HepG2 (cell line): ENCODE measurements around the gene PRIM2. TPM values are rescaled to one million over a fixed set of nuclear protein-coding genes. Genes with fewer than 3 reads are reported as not detected.
"Not testable (repeated sequence)": the region's sequence is repeated elsewhere in the genome, so short reads cannot be mapped to it uniquely, and the experiment has no call there.

Experiments used
- ATAC-seq: fragments of 200-7000 bp; cut with Tn5 transposase; 3 replicates; pipeline ENCODE4 v1.9.1; 2020; ENCODE audit warnings: mild to moderate bottlenecking, moderate library complexity
- BruUV-seq: library from RNA; stranded (reverse); fragments of 400-500 nt; replicated peaks from 2 replicates; lab custom pipeline; 2021; lab: Mats Ljungman, UMichigan
- CTCF ChIA-PET: fragments of 300-600 bp; formaldehyde crosslinking; extraction: SDS; loops from one replicate; lab custom pipeline; 2021; ENCODE audit warnings: low total read pairs, inconsistent platforms, low intra/inter-chr PET ratio; lab: Yijun Ruan, JAX
- POLR2A ChIA-PET: fragments of 350-600 bp; sonication (Branson Sonifier 250); formaldehyde crosslinking; loops from one replicate; lab custom pipeline; 2020; ENCODE audit warnings: antibody characterized with exemption, inconsistent platforms; lab: Yijun Ruan, JAX
- DNase-seq: peaks from one replicate; pipeline ENCODE4 v3.0.0-alpha.2; 2015; ENCODE audit warnings: low spot score
- FAIRE-seq: peaks from 3 replicates; lab custom pipeline; 2011; peaks lifted over from hg19 to GRCh38; lab: Jason Lieb, UNC
- H2AFZ ChIP-seq: one replicate; pipeline ENCODE4 v1.6.1; 2011; ENCODE audit warnings: low read length, inconsistent platforms
- H3K27ac ChIP-seq: fragments of 300-600 bp; 3 replicates; pipeline ENCODE4 v1.8.0; 2011; ENCODE audit warnings: mixed run types, mild to moderate bottlenecking, mixed read lengths, low read length, inconsistent platforms; ENCODE audit not compliant: insufficient read depth; ENCODE audit errors: extremely low read length
- H3K27me3 ChIP-seq, 2 experiments: fragments of 200-600 bp in 1 of 2; 2 replicates in 1 of 2; 3 replicates in 1 of 2; pipeline versions ENCODE4 v1.6.0 to v1.8.0; 2011; ENCODE audit warnings: low read length in 2 of 2, mild to moderate bottlenecking in 2 of 2, moderate library complexity in 2 of 2, inconsistent platforms in 1 of 2; ENCODE audit not compliant: insufficient read depth in 2 of 2, control insufficient read depth in 1 of 2
- H3K36me3 ChIP-seq, 2 experiments: fragments of 200-600 bp in 1 of 2; replicated peaks in 1 of 2; 2 replicates in 1 of 2; 3 replicates in 1 of 2; pipeline versions ENCODE4 v1.5.1 to v1.8.0; 2011; ENCODE audit warnings: low read length in 2 of 2, inconsistent platforms in 1 of 2; ENCODE audit not compliant: insufficient read depth in 2 of 2, control insufficient read depth in 1 of 2
- H3K4me1 ChIP-seq: 2 replicates; pipeline ENCODE4 v1.5.1; 2012; ENCODE audit warnings: low read length, inconsistent platforms; ENCODE audit not compliant: insufficient read depth
- H3K4me2 ChIP-seq: 2 replicates; pipeline ENCODE4 v1.6.0; 2011; ENCODE audit warnings: low read depth, low read length, inconsistent platforms
- H3K4me3 ChIP-seq, 3 experiments: fragments of 200-600 bp in 1 of 3; sonication (generic), shearing (Covaris generic) in 1 of 3; replicated peaks in 1 of 3; 2 replicates each; pipeline ENCODE4 v1.5.1; 2011 to 2016; ENCODE audit warnings: low read length in 3 of 3, inconsistent platforms in 2 of 3, low read depth in 2 of 3, mild to moderate bottlenecking in 2 of 3, control low read depth in 1 of 3, mixed read lengths in 1 of 3; ENCODE audit not compliant: insufficient read depth in 1 of 3
- H3K79me2 ChIP-seq: one replicate; pipeline ENCODE4 v1.6.1; 2011; ENCODE audit warnings: low read length, inconsistent platforms; ENCODE audit not compliant: insufficient read depth
- H3K9ac ChIP-seq: 2 replicates; pipeline ENCODE4 v1.6.0; 2011; ENCODE audit warnings: mild to moderate bottlenecking, low read depth, low read length, inconsistent platforms; ENCODE audit not compliant: insufficient read depth
- H3K9me3 ChIP-seq: 2 replicates; pipeline ENCODE4 v1.5.1; 2012; ENCODE audit warnings: mild to moderate bottlenecking, low read length
- H4K20me1 ChIP-seq: 2 replicates; pipeline ENCODE4 v1.6.0; 2011; ENCODE audit warnings: inconsistent platforms, mild to moderate bottlenecking, low read length, moderate library complexity; ENCODE audit not compliant: insufficient read depth
- WGBS: methylation state at CpG from one replicate; pipeline ENCODE4 v1.1.6; 2017; ENCODE audit warnings: low lambda C conversion rate; 5-methylcytosine and 5-hydroxymethylcytosine counted together
- in situ Hi-C: cut with HindIII; loops from 2 replicates; pipeline ENCODE4 v1.10.0; 2017; ENCODE audit warnings: low pct_unique_long_range_greater_than_20kb; ENCODE audit not compliant: extremely low pct_ligation_motif_present
- intact Hi-C: fragments of 100-400 bp; cut with micrococcal nuclease; formaldehyde crosslinking; loops from one replicate; pipeline ENCODE4 v1.10.0; 2022; ENCODE audit not compliant: unreplicated experiment
- polyA plus RNA-seq, 8 experiments: library from polyadenylated mRNA; depleted of rRNA in 3 of 8; stranded (reverse) in 7 of 8; unstranded in 1 of 8; fragments of >200 nt; fragmentation: Illumina TruSeq in 4 of 8; extraction: Trizol in 4 of 8; gene quantifications; 2 replicates each; pipeline versions ENCODE4 v1.2.1 to v1.2.3, GENCODE V29; 2011 to 2016; ENCODE audit warnings: low read depth in 4 of 8, missing spikeins in 1 of 8, mixed read lengths in 1 of 8; ENCODE audit not compliant: insufficient read depth in 1 of 8
- total RNA-seq, 5 experiments: library from RNA; depleted of rRNA; stranded (reverse); fragments of >200 nt; fragmentation: Illumina TruSeq; extraction: Trizol; gene quantifications; 2 replicates each; pipeline ENCODE4 v1.2.3, GENCODE V29; 2016; ENCODE audit warnings: low read depth in 1 of 5

The PRIM2 gene
- total and polyA plus RNA-seq, 2 of the 13 experiments (the other 11 are each of a cell fraction or from before 2014, with no cell fraction given) = 8.0 to 52.7 TPM

DNA sequence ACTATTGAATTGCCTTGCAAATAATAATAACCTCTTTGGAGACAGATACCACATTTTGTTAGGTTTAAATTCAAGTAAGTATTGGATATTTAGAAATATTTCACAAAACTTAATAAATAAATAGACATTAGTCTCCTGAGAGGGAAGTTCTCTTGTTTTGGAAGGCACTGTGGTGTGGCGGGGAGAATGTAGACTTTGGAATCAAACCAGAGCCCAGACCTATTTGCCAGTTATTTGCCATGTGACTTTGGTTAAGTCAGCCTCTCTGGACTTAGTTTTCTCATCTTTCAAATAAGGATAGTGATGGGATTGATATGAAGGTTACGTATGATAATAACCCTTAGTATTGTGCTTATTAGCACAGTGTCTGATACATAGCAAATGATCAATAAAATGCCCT is 240.4 kb downstream of the PRIM2 start:
- POLR2A ChIA-PET, FAIRE-seq, H3K4me1 ChIP-seq, H3K36me3 ChIP-seq, H3K4me2 ChIP-seq, DNase-seq, in situ Hi-C loops, ATAC-seq, BruUV-seq, H3K4me3 ChIP-seq, H3K27ac ChIP-seq, H3K9ac ChIP-seq, CTCF ChIA-PET, H3K27me3 ChIP-seq, H3K9me3 ChIP-seq, H4K20me1 ChIP-seq, intact Hi-C loops, H2AFZ ChIP-seq, H3K79me2 ChIP-seq: not testable (repeated sequence)
- 100% methylated on average over 2 of the region's 2 CpGs for WGBS

DNA sequence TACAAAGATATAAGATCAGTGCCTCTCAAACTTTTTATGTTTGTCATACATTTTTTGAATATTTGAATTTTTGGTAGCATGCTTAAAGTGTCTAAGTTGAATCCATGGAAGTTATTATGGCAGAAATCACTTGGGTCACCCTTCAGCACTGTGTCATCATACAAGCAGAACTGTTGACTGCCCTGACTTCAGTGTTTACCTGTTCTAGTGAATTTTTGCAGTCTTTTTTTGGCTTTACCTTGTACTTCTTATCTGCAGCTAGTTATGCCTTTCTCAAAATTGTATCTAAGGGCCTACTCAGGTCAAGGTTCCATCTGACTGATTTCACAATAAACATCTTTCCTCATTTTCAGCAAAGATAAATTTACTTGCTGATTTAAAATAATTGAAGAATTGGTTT is 241.7 kb downstream of the PRIM2 start:
- in situ Hi-C loops, BruUV-seq, FAIRE-seq, H3K27me3 ChIP-seq, POLR2A ChIA-PET, H3K4me2 ChIP-seq, H2AFZ ChIP-seq, H3K4me3 ChIP-seq, H3K36me3 ChIP-seq, intact Hi-C loops, H3K4me1 ChIP-seq, DNase-seq, H3K27ac ChIP-seq, H4K20me1 ChIP-seq, CTCF ChIA-PET, H3K9me3 ChIP-seq, H3K9ac ChIP-seq, H3K79me2 ChIP-seq, ATAC-seq: not testable (repeated sequence)

DNA sequence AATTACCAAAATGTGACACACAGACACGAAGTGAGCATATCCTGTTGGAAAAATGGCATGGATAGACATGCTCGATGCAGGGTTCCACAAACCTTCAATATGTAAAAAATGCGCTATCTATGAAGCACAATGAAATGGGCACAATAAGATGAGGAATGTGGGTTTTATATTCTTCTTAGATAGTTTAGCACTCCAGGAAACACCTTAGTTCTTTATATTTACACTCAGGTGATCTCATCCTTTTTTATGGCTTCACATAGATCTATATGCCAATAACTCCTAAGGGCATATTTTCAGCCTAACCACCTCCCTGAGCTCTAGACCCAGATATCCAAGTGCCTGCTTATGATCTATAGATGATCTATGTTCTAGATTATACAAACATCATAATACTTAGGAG is 244.8 kb downstream of the PRIM2 start:
- H3K27ac ChIP-seq, POLR2A ChIA-PET, H3K4me3 ChIP-seq, H3K9ac ChIP-seq, H3K79me2 ChIP-seq, H3K4me2 ChIP-seq, H3K27me3 ChIP-seq, CTCF ChIA-PET, ATAC-seq, intact Hi-C loops, H3K9me3 ChIP-seq, H4K20me1 ChIP-seq, DNase-seq, in situ Hi-C loops, FAIRE-seq, H2AFZ ChIP-seq, H3K36me3 ChIP-seq, BruUV-seq, H3K4me1 ChIP-seq: not testable (repeated sequence)
- 97% methylated on average over 3 of the region's 3 CpGs for WGBS

DNA sequence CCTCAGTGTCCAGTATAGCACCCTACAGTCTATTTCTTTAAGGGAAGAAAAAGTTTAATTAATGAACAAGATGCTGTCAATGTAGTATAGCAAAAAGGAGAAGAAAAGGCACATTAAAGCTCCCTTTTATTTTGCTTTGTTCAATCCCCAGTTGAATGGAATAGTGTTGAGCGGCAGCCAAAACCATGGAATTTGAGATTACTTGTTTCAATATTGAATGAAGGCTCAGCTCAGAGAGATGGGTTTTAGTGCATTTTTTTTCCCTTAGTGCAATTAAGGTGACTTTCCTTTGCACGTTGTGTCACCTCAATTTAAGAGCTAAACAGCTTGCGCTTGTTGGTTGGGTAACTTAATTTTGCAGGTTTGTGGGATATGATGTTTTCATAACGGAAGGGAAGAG is 254.7 kb downstream of the PRIM2 start:
- H3K27ac ChIP-seq, H3K9me3 ChIP-seq, H2AFZ ChIP-seq, H3K9ac ChIP-seq, CTCF ChIA-PET, ATAC-seq, in situ Hi-C loops, H3K79me2 ChIP-seq, POLR2A ChIA-PET, H3K4me2 ChIP-seq, BruUV-seq, DNase-seq, H3K4me1 ChIP-seq, H3K36me3 ChIP-seq, FAIRE-seq, H3K4me3 ChIP-seq, H3K27me3 ChIP-seq, intact Hi-C loops, H4K20me1 ChIP-seq: not testable (repeated sequence)
- WGBS = 96% methylated on average over 4 of the region's 4 CpGs
